ENCODE data around the gene PGPEP1.
A peak's percentile ranks its signal among the peaks of the same experiment; 100 is the strongest.

PGPEP1 gene, protein sequence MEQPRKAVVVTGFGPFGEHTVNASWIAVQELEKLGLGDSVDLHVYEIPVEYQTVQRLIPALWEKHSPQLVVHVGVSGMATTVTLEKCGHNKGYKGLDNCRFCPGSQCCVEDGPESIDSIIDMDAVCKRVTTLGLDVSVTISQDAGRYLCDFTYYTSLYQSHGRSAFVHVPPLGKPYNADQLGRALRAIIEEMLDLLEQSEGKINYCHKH

DNA sequence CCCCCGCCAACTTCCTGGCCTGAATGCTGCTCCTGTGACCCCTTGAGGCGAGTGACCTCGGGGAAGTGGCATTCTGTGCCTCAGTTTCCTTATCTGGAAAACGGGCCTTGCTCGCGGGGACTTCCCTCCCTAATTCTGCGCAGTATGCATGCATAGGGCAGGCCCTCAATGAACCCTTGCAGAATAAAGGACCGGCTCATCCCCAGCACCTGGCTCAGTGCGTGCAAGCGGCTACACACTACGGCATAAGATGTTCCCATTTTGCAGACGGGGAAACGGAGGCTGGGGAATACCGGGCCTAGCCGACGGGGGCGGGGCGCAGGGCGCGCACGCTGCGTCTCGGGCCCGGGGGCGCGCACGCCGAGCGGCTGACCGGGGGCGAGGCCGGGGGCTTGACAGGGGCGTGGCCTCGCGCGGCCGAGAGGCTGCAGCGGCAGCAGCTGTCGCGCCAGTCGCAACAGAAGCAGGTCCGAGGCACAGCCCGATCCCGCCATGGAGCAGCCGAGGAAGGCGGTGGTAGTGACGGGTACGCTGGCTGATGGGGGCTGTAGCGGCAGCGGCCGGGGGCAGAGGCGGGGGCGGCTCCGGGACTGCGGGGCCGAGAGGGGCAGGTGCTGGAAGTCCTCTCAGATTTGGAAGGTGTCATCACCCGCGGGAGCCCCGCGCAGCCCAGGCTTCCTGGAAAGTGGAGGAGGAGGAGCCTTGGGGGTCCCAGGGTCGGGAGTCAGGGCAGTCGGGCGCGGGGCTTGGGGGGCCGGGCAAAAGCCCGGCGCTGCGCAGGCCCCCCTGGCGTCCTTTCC is at the start of gene PGPEP1:
TSS of gene PGPEP1 (plus strand) at position 409 of the 800 bp plus-strand sequence. CDS start at position 493, 84 bp downstream.
- peak; percentile 17 for DNase-seq

DNA sequence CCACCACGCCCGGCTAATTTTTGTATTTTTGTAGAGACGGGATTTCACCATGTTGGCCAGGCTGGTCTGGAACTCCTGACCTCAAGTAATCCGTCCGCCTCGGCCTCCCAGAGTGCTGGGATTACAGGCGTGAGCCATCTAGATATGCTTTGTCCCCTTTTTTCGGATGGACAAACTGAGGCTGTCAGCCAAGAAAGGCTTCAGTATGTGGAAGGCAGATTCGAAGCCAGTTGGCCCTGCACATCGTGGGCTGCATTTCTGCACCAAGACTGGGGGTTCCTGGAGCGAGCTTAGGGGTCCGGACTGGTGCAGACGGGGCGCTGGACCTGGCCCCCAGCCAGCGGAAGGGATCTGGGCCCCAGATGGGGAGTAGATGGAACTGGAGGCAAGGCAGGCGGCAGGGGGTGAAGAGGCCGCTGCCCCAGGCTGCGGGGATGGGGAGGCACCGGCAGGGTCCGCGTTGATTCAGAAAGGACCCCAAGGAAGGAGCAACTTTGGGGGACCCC is 49.3 kb upstream of the PGPEP1 start:
- DNase-seq, result no peak

DNA sequence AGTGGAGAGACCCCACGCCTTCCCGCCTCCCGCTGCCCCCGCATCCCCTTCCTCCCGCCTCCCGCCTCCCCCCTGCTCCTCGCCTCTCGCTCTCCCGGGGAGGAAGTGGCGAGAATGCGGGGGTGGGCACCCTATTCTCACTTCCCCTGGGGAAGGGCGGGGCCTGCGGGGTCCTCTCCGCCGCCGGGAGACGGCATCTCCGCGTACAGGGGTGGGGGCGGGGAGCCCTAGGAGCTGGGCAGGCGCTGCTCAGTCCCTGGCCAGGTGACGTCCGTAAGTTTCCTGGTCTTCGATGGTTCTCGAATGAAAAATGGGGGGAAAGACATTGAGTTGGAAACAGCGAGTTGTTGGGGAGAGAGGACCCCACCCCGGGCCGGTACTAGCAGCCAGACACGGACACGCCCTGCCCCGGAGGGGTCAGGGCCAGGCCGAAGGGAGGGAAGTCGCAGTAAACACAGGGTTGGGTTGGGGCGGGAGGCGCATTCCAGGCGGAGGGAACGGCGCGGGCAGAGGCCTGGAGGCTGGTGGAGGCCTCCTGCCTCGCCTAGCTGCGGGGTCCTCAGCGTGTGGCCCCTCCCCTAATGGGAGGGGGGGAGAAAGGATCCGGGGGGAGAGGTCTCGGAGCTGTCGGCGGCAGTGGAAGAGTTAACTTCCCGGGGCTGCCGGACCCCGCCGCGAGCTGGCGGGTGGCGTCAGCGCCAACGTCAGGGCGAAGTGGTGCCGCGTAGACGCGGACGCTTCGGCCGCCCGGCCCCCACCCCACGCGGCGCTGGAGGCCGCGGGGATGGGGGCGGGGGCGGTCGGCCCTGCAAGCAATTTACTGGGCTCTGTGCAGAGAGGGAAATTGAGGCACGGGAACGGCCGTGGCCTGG is 48.6 kb upstream of the PGPEP1 start:
- DNase-seq, result peak; percentile 81

DNA sequence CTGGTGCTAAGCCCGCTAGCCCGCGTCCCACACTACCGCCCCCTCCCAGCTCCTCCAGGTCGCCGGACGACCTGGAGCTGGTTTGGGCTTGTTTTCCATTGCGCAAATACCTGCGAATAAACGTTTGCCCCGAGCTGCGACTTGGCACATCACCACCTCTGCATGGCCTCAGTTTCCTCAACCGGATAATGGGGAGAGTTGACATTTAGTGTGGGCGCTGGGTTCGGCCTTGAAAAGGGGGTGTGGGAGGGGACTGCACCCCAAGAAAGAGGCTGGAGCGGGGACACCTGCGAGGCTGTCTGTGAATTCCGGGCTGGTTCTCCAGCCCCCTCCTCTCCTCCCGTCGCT is 48.0 kb upstream of the PGPEP1 start:
- DNase-seq, result no peak

DNA sequence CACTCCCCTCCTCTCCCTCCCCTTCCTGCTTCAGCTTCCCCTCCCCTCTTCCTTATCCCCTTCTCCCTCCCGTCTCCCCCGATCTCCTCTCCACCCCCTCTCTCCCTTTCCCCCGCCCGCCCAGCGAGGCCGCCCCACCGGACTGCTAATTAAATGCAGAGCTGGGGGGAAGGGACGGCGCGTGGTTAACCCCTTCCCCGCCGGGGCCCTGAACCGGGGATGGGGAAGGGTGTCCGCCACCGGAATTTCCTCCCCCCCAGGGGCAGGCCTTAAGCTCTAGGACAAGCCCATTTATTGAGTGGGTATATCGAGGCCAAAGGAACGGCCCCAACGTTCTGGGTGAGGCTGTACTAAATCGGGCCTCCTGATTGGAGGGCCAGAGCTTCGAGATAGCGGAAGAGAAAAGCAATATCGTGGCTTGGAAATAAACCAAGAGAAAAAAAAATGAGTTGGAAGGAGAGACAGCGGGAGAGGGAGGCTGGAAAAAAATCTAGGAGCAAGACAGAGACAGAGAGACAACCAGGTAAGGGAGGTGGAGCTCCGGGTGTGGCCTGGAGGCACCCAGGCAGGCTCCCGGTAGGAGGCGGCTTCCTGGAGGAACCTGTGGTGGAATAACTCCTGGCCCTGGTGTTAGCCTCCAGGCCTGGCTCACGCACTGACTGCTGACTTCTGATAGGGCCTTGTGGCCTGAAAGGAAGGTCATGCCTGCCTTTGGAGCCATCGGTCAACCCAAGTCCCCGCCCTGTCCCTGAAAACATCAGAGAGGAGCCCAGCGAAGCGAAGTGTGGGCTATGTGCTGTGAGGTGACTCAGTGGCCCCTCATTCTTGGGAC is 47.4 kb upstream of the PGPEP1 start:
- peak; percentile 50 for DNase-seq

DNA sequence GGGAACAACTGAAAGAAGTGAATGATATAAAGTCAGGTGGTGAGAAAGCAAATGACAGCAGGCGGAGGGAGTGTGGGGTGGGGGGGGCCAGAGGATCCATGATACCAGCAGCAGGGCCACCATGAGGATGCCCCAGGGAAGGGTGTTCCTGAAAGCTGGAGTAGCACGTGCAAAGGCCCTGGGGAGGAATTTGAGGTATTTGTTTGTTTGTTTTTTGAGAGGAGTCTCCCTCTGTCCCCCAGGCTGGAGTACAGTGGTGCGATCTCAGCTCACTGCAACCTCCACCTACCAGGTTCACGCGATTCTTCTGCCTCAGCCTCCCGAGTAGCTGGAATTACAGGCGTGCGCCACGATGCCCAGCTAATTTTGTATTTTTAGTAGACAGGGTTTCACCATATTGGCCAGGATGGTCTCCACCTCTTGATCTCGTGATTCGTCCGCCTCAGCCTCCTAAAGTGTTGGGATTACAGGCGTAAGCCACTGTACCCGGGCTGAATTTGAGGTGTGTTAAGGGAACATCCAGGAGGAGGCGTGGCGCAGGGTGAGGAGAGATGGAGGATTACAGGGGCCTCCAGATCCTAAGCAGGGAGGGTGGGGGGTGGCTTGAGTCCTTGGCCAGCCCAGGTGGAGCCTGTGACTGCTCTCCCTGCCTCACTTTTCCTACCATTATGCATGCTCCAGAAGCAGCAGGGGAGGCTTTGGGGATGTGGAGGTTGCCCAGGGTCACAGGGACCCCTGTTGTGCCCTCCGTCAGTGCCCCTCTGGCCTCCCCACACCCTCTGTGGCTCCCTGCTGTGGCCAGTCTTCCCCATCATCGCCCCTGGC is 46.5 kb upstream of the PGPEP1 start:
- DNase-seq, result no peak

DNA sequence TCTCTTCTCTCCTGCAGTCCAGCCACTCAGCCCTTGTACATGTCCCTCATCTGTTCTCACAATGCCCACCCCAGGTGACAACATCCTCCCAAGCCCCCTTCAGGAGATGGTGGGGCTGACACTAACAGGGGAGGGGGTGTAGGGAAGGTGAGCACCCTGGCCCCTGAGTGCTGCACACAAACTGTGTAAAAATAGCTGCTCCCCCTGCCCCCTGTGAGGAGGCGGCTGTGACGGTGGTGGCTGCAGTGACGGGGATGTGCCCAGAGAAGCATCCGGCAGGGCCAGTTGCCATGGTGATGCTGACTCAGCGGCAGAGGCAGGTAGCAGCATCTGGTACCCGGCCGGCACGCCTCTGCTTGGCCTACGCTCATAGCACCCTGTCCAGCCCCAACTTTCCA is 45.9 kb upstream of the PGPEP1 start:
- no peak for DNase-seq

DNA sequence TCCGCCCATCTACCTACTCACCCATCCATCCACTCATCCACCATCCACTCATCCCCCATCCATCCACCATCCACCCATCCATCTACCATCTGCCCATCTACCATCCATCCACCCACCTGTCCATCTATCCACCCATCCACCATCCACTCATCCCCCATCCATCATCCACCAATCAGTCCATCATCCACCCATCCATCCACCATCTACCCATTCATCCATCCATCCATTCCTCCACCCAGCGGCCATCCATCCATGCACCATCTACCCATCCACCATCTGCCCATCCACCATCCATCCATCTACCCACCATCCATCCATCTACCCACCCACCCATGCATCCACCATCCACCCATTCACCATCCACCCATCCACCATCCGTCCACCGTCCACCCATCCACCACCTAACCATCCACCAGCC is 45.4 kb upstream of the PGPEP1 start:
- DNase-seq, result no peak

DNA sequence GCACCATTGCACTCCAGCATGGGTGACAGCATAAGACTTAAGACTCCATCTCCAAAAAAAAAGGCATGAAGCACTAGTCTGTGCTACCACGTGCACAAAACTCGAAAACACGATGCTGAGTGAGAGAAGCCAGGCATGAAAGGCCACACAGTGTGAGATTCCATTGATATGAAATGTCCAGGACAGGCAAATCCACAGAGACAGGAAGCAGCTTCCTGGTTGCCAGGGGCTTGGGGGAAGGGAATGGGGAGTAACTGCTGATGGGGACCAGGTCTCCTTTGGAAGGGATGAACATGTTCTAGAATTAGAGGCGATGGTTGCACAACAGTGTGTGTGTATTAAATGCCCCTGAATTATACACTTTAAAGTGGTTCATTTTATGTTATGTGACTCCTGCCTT is 43.1 kb upstream of the PGPEP1 start:
- no peak for DNase-seq

DNA sequence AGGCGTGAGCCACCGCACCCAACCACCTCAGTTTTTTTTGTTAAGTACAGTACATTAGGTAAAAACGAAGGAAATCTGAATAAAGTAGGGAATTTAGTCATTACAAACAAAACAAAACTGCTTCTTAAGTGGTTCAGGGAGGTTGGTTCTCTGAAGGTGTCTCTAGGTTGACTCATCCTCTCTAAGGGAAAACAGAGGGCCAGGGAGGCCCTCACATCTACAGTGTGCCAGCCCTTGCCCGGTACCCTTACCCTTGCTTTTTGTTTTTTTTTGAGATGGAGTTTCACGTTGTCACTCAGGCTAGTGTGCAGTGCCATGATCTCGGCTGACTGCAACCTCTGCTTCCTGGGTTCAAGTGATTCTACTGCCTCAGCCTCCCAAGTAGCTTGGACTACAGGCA is 41.8 kb upstream of the PGPEP1 start:
- no peak for DNase-seq

DNA sequence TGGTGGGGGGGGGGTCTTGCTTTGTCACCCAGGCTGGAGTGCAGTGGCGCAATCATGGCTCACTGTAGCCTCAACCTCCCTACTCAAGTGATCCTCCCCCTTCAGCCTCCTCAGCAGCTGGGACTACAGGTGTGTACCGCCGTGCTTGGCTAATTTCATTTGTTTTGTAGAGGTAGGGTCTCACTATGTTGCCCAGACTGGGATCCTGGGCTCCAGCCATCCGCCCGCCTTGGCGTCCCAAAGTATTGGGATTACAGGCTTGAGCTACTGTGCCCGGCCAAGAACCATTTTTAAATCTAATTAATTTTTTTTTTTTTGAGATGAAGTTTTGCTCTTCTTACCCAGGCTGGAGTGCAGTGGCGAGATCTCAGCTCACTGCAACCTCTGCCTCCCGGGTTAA is 40.7 kb upstream of the PGPEP1 start:
- DNase-seq, result no peak

DNA sequence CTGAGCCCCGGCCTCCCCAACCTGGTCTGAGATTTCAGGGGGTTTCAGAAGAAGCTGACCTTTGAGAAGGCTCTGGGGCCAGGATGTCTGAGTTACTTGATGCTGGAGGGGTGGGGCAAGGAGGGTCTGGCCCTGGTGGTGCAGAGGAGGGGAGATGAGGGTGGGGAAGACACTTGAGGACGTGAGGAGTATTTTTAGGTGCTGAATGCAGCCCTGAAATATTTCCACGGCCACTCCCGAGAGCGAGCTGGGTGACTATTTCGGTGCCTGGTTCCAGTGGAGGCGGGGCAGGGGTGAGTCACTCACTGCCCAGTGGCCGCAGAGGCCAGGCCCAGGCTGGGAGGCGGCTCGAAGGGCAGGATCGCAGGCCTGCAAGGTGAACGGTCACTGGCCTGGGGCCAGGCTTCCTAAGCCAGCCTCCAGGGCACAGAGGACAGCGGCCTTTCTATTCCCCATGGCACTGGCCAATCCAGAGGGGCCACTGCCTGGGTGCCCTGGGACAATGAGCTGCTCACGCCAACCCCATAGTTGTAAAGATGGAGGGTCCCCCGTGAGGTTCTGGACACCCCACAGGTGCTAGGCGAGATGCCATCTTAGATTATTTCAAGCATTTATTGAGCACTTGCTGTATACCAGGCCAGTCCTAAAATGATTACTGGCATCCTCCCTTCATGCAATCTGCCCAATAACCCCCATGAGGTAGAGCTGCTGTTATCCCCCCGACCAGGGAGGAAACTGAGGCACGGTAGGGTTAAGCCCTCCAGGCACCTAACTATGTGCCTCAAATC is 39.3 kb upstream of the PGPEP1 start:
- no peak for DNase-seq

DNA sequence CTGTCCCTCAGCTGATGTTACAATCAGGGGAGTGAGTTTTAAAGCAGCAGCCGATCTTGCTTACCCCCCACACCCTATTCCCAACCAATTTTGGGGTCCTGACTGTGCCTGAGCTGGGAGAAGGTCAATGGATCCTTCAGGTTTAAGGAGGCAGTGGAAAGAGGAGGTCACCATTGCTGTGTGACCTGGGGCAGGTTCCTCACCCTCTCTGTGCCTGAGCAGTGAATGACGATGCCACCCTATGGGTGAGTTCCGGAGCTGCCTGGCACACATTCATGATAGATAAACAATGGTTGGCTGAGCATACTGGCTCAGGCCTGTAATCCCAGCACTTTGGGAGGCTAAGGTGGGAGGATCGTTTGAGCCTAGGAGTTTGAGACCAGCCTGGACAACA is 38.7 kb upstream of the PGPEP1 start:
- no peak for DNase-seq

DNA sequence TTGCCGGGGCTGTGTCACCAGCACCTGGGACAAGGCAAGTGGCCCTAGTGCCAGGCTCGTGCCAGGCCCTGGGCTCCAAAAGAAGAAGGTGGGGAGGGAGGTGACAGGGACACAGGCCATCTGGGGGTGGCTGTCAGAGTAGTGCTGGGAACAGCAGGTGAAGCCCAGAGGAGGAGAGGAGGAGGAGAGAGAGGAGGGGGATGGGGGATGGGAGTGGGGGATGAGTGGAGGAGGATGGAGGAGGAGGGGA is 36.3 kb upstream of the PGPEP1 start:
- no peak for DNase-seq

DNA sequence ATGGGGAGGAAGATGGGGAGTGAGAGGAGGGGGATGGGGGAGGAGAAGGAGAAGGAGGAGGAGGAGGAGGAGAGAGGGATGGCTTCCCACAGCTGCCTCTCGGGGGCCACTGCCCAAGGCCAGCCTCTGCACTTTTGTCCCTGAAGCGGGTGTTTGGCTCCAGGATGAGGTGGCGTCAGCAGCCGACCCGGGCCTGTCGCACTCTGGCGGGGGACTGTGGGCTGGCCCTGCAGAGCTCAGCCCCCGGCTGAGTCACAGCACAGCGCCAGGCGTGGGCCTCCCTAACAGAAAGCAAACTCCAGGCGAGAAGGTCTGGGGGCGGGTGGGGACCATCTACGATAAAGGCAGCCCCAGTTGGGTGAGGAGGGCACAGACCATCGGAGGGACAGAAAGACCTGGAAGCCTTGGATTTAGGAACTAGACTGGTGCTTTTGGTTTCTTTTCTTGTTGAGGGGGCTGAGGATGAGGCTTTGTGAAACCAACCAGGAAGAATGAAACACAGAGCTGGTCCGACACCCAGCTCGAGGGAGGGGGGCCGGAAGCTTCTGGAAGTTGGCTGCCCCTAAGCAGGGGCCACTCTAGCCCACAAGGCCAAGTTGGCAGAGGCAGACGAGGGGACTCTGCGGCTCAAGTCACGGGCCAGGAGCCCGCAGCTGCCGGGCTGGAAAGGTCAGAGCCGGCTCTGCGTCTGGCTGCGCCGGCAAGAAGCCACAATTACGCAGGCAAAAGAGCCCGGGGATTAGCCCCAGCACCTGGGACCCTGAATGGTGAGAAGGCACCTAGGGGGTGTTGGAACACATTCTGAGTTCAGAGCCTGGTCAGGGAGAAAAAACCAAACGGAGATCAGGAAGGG is 35.7 kb upstream of the PGPEP1 start:
- peak; percentile 76 for DNase-seq

DNA sequence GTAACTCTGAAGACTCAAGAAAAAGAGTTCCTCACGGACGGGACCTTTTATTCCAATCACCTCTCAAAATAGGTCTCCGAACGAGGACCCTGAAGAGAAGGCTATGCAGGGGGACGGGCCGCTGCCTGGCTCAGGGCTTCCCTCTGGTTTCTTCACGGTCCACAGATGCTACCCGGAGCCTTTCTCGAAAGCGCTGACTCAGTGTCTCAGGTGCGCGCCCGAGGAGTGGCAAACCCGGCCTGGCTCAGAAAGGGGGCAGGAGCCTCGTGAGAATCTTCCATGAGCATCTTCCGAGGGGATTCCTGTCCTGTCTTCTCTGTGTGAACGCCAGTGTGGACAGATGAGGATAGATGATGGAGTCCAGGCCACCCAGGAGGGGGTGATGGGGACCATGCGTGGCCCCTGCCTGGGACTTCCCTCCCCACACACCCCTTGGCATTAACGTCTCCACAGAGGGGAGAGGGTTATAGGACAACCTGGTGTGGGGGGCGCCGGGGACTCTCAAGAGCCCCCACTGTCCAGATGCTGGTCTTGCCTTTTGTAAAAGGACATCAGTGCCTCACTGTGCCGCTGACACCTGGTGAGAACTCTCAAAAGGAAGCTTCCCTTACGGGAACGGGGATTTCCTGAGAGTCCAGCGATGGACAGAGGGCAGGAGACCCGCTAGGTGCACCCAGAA is 34.0 kb upstream of the PGPEP1 start:
- DNase-seq, result no peak

DNA sequence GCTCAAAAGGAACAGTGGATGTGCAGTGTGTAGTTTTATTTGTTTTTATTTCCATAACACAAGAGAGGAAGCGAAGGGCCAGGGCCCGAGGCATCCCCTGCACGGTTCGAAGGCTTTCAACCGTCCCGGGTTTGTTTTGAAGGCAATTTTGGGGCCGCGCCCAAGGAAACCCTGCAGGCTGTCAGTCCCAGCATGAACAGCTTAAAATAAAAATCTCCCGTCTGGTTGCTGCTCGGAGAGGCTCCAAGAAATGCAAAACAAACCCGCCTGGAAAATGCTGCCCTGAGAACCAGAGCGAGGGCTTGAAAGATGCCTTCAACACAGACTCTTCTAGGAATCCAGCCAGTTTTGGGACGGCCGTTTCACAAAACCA is 33.5 kb upstream of the PGPEP1 start:
- no peak for DNase-seq

DNA sequence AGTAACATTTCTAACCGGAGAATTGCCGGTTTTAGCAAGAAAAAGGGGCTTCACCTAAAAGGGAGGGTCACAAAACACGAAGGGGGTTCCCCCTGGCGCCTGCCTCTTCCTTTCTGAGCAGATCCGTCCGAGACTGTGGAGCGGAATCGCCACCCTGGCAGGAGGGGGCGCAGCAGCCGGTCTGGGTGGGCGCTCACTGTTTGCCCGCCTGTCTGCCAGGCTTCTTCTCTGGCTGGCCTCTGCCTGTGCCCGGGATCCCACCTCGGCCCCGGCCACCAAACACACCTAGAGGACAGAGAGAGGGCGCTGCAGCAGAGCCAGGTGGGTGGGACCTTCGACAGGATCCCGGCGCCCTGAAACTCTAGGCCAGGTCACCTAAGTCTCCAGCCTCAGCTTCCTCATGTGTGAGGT is 33.1 kb upstream of the PGPEP1 start:
- DNase-seq, result no peak

DNA sequence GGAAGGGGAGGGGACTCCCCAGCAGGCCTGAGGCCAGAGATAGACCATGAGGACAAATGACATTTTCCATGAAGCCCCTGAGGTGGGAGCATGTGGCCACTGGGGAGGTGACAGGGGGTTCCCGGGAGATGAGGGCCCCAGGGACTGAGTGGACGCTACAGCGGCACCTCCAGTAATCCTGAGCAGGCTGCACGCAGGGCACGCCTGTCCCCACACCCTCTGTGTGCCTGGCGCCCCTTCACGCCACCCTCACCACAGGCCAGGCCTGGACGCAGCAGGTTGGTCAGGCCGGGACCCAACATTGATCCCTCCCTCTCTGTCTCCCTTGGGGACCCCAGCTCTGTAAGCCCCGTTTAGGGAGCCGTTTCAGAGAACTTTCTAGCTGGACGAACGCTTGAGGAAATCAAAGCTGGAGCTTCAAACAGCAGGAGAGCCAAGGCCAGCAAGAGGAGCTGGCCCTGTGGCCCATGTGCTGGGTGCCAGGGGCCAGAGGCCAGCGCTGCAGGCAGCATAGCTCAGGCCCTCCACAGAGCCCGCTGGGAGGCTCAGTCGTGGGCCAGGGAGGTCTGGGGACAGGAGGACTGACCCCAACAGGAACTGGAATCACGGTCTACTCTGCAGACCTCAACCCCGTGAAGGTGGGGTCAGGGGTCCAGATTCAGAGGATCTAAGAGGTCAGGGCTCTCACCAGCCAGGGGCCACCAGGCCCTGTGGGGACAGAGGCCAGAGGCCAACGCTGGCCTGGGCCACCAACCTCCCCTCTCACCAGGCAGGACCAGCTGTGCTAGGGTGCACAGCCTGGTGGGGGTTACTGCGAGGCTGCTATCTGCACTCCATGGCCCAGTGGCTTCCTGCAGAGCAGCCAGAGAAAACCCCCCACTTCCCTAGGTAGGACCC is 32.1 kb upstream of the PGPEP1 start:
- DNase-seq, result no peak
